Endothelial cell of umbilical vein (primary cell): ENCODE results near the gene SLC28A1. TPM values are rescaled to one million over a fixed set of nuclear protein-coding genes. Genes with fewer than 3 reads are reported as not detected.

Experiments
- BruUV-seq: library from RNA; stranded (reverse); fragments of 400-500 nt; replicated peaks from 2 replicates; lab custom pipeline; 2021; lab: Mats Ljungman, UMichigan
- CTCF ChIA-PET: fragments of 300-600, 350-600 bp; sonication (Branson Sonifier 250); formaldehyde crosslinking; loops from one replicate; lab custom pipeline; 2021; ENCODE audit warnings: antibody characterized with exemption, inconsistent platforms; lab: Charles Lee
- POLR2A ChIA-PET: fragments of 300-600, 350-600 bp; sonication (Branson Sonifier 250); formaldehyde crosslinking; loops from one replicate; lab custom pipeline; 2021; ENCODE audit warnings: antibody characterized with exemption, inconsistent platforms; lab: Charles Lee
- DNase-seq: peaks from one replicate; pipeline ENCODE4 v3.0.0-alpha.2; 2011; ENCODE audit warnings: low read depth, low spot score
- FAIRE-seq: peaks from 2 replicates; lab custom pipeline; 2011; peaks lifted over from hg19 to GRCh38; lab: Jason Lieb, UNC
- H2AFZ ChIP-seq: 2 replicates; pipeline ENCODE4 v1.6.0; 2012; ENCODE audit warnings: low read depth, low read length, control low read depth, inconsistent platforms
- H3K27ac ChIP-seq: 2 replicates; pipeline ENCODE4 v1.5.1; 2011; ENCODE audit warnings: low read depth, mild to moderate bottlenecking, control low read depth, low read length, moderate library complexity; ENCODE audit not compliant: insufficient read depth
- H3K27me3 ChIP-seq, 2 experiments: 2 replicates each; pipeline versions ENCODE4 v1.6.0 to v1.6.1; 2011; ENCODE audit warnings: low read length in 2 of 2, mixed read lengths in 1 of 2; ENCODE audit not compliant: control insufficient read depth in 2 of 2, insufficient read depth in 2 of 2
- H3K36me3 ChIP-seq, 2 experiments: 2 replicates in 1 of 2; 3 replicates in 1 of 2; pipeline ENCODE4 v1.5.1; 2011; ENCODE audit warnings: low read length in 2 of 2, mild to moderate bottlenecking in 1 of 2, moderate library complexity in 1 of 2; ENCODE audit not compliant: control insufficient read depth in 2 of 2, insufficient read depth in 2 of 2; ENCODE audit errors: extremely low read depth in 1 of 2
- H3K4me1 ChIP-seq: 3 replicates; pipeline ENCODE4 v1.5.1; 2011; ENCODE audit warnings: mild to moderate bottlenecking, low read length; ENCODE audit not compliant: control insufficient read depth, insufficient read depth; ENCODE audit errors: extremely low read depth
- H3K4me2 ChIP-seq: 2 replicates; pipeline ENCODE4 v1.6.1; 2011; ENCODE audit warnings: low read length, control low read depth, mixed read lengths; ENCODE audit not compliant: insufficient read depth
- H3K4me3 ChIP-seq, 3 experiments: fragments of 200-600 bp in 1 of 3; sonication (generic), shearing (Covaris generic) in 1 of 3; replicated peaks in 1 of 3; 2 replicates each; pipeline ENCODE4 v1.5.1; 2011 to 2016; ENCODE audit warnings: control low read depth in 3 of 3, low read length in 3 of 3, mild to moderate bottlenecking in 2 of 3, inconsistent platforms in 1 of 3, low read depth in 1 of 3, moderate library complexity in 1 of 3; ENCODE audit not compliant: insufficient read depth in 1 of 3
- H3K79me2 ChIP-seq: 2 replicates; pipeline ENCODE4 v1.6.0; 2012; ENCODE audit warnings: low read length, inconsistent platforms; ENCODE audit not compliant: control insufficient read depth, insufficient read depth
- H3K9ac ChIP-seq: replicated peaks from 2 replicates; pipeline ENCODE3; 2011; ENCODE audit warnings: low read length, control low read depth; ENCODE audit not compliant: insufficient read depth; ENCODE audit errors: extremely low read depth
- H3K9me1 ChIP-seq: replicated peaks from 3 replicates; pipeline ENCODE4 v1.6.0; 2011; ENCODE audit warnings: mild to moderate bottlenecking, low read length; ENCODE audit not compliant: control insufficient read depth, insufficient read depth; ENCODE audit errors: extremely low read depth
- H3K9me3 ChIP-seq: replicated peaks from 2 replicates; pipeline ENCODE4 v1.5.1; 2012; ENCODE audit warnings: low read length, inconsistent platforms; ENCODE audit not compliant: control insufficient read depth, insufficient read depth
- H4K20me1 ChIP-seq: replicated peaks from 2 replicates; pipeline ENCODE3; 2011; ENCODE audit warnings: mild to moderate bottlenecking, low read length; ENCODE audit not compliant: control insufficient read depth, insufficient read depth; ENCODE audit errors: extremely low read depth
- CTCF ChIP-seq, 2 donors: IDR thresholded peaks; 1 replicate in 1 of 2; 2 replicates in 1 of 2; pipeline ENCODE4 v1.5.1; 2011; ENCODE audit warnings: low read length in 2 of 2, mild to moderate bottlenecking in 2 of 2, moderate library complexity in 2 of 2, control low read depth in 1 of 2, inconsistent platforms in 1 of 2, low read depth in 1 of 2; ENCODE audit not compliant: insufficient read depth in 1 of 2; ENCODE audit errors: extremely low read depth in 1 of 2
- EZH2 ChIP-seq: IDR thresholded peaks from 2 replicates; pipeline ENCODE4 v1.6.1; 2012; ENCODE audit warnings: borderline replicate concordance, low read depth, mild to moderate bottlenecking, moderate library complexity, low read length, inconsistent platforms; ENCODE audit not compliant: severe bottlenecking
- FOS ChIP-seq: IDR thresholded peaks from 2 replicates; pipeline ENCODE4 v1.6.1; 2011; ENCODE audit warnings: mild to moderate bottlenecking, low read length, moderate library complexity, borderline replicate concordance; ENCODE audit not compliant: insufficient read depth
- GATA2 ChIP-seq: IDR thresholded peaks from 2 replicates; pipeline ENCODE4 v1.7.0; 2011; ENCODE audit warnings: low read depth, mild to moderate bottlenecking, moderate library complexity, mixed read lengths, low read length; ENCODE audit not compliant: insufficient read length, insufficient read depth
- JUN ChIP-seq: IDR thresholded peaks from 2 replicates; pipeline ENCODE4 v1.6.1; 2011; ENCODE audit warnings: borderline replicate concordance, low read depth; ENCODE audit not compliant: insufficient read length, insufficient read depth
- MYC ChIP-seq: IDR thresholded peaks from one replicate; pipeline ENCODE4 v1.6.1; 2011; ENCODE audit warnings: mild to moderate bottlenecking, low read depth, low read length
- POLR2A ChIP-seq: IDR thresholded peaks from 2 replicates; pipeline ENCODE4 v1.6.1; 2012; ENCODE audit warnings: low read depth, mild to moderate bottlenecking, control low read depth, low read length
- POLR2AphosphoS5 ChIP-seq: IDR thresholded peaks from 2 replicates; pipeline ENCODE4 v1.6.1; 2012; ENCODE audit warnings: low read depth, mild to moderate bottlenecking, control low read depth, low read length, moderate library complexity; ENCODE audit not compliant: insufficient read depth
- dilution Hi-C: fragments of 300-500 bp; cut with MboI; formaldehyde crosslinking; loops from one replicate; pipeline ENCODE4 v1.15.0; 2019; ENCODE audit warnings: low sequenced_read_pairs; ENCODE audit not compliant: extremely low pct_ligation_motif_present
- intact Hi-C: fragments of 100-400 bp; cut with micrococcal nuclease; formaldehyde crosslinking; loops from one replicate; pipeline ENCODE4 v1.10.0; 2022
- polyA plus RNA-seq, 4 experiments: library from polyadenylated mRNA; depleted of rRNA in 3 of 4; stranded (reverse) in 3 of 4; unstranded in 1 of 4; fragments of >200 nt; gene quantifications; 2 replicates each; pipeline versions ENCODE4 v1.2.1 to v1.2.3, GENCODE V29; 2011 to 2012; ENCODE audit warnings: missing spikeins in 1 of 4
- total RNA-seq: library from RNA; stranded (reverse); gene quantifications from 2 replicates; pipeline ENCODE4 v1.2.3, GENCODE V29; 2021
- TF ChIP-seq, protein P1 (sequence below): IDR thresholded peaks from 2 replicates; pipeline ENCODE4 v1.6.1; 2011; ENCODE audit not compliant: insufficient read depth, insufficient read length

The SLC28A1 gene
- total and polyA plus RNA-seq, 2 donors (not counting 3 experiments of a cell fraction or from before 2014, with no cell fraction given): not detected

DNA sequence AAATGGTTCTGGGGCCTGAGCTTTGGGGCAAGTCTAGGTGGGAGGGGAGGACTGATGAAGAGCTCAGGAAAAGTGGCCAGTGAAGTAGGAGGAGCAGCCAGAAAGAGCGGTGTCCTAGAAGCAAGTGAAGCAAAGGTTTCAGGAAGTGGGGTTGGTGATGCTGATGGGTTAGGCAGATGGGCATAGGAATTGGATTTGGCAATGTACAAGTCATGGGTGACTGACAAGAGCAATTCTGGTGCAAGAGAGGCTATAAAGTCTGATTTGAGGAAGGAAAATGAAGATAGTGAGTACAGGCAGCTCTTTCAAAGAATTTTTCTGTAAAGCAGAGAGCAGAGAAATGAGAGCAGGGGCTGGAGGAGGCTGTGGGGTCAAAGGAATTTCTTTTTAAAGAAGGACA lies 47.6 kb upstream of the SLC28A1 start:
- H3K4me2 ChIP-seq: no peak overlapping the region
- no peaks in the 10 kb centered on the region for H4K20me1 ChIP-seq
- POLR2A ChIA-PET: no interaction called here
- BruUV-seq: no TSS peak
- no peaks in the 10 kb centered on the region for H3K79me2 ChIP-seq
- no peak overlapping the region for H3K4me3 ChIP-seq
- H3K4me1 ChIP-seq: peaks cover 13% of the 10 kb centered on the region
- H3K9me1 ChIP-seq: no peaks in the 10 kb centered on the region
- dilution Hi-C loops: loop anchor here (25.0 kb wide), 1 partner anchor 125 kb away; no protein-coding TSS in a partner anchor
- H3K9ac ChIP-seq: no peak overlapping the region
- DNase-seq (no peak), FAIRE-seq (no peak)
- H3K36me3 ChIP-seq: peaks cover 0 to 22% of the 10 kb centered on the region in 2 experiments
- H3K27ac ChIP-seq: no peak overlapping the region
- intact Hi-C loops: no loop called here
- CTCF ChIA-PET: no interaction called here
- no peaks in the 10 kb centered on the region for H3K27me3 ChIP-seq
- TF ChIP-seq, protein P1, sequence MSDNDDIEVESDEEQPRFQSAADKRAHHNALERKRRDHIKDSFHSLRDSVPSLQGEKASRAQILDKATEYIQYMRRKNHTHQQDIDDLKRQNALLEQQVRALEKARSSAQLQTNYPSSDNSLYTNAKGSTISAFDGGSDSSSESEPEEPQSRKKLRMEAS: no peak
- no peak for TF ChIP-seq MYC
- no peak for TF ChIP-seq JUN
- no peak for TF ChIP-seq GATA2
- TF ChIP-seq POLR2AphosphoS5: no peak
- no peak for TF ChIP-seq CTCF (IDR thresholded peaks at IDR 0.05; ENCODE audit: extremely low read depth in 1 of 2, insufficient read depth in 1 of 2, low read depth in 1 of 2, low read length in 2 of 2)
- TF ChIP-seq EZH2: no peak
- TF ChIP-seq FOS: no peak
- TF ChIP-seq POLR2A: no peak
- no peak overlapping the region for H2AFZ ChIP-seq
- no peaks in the 10 kb centered on the region for H3K9me3 ChIP-seq
